HFFc6 (cell line): ENCODE measurements around the gene ST7L. TPM values are rescaled to one million over a fixed set of nuclear protein-coding genes. Genes with fewer than 3 reads are reported as not detected.
A peak's percentile ranks its signal among the peaks of the same experiment; 100 is the strongest.

Experiments
- DNase-seq: peaks from one replicate; pipeline ENCODE4 v3.0.0-alpha.2; 2018
- H3K27ac Mint-ChIP-seq: 2 replicates; pipeline ENCODE4 v1.8.0; 2020; ENCODE audit warnings: mild to moderate bottlenecking, mixed read lengths
- H3K27me3 Mint-ChIP-seq: 2 replicates; pipeline ENCODE4 v1.8.0; 2021; ENCODE audit warnings: mild to moderate bottlenecking, moderate library complexity, mixed read lengths; ENCODE audit not compliant: insufficient read depth
- H3K36me3 Mint-ChIP-seq: 2 replicates; pipeline ENCODE4 v1.8.0; 2021; ENCODE audit warnings: low read depth, mixed read lengths
- H3K4me1 Mint-ChIP-seq: 2 replicates; pipeline ENCODE4 v1.8.0; 2020; ENCODE audit warnings: low read depth, mixed read lengths
- H3K4me3 Mint-ChIP-seq: 2 replicates; pipeline ENCODE4 v1.8.0; 2020; ENCODE audit warnings: mild to moderate bottlenecking, moderate library complexity, mixed read lengths
- H3K9me3 Mint-ChIP-seq: 2 replicates; pipeline ENCODE4 v1.8.0; 2020; ENCODE audit warnings: mild to moderate bottlenecking, mixed read lengths
- total RNA-seq, 6 experiments: library from RNA; stranded (reverse); fragmentation: NEBNext Ultra II Directional; extraction: Animal tissue kit (Norgen Biotek cat#: 25700); gene quantifications; 2 replicates in 1 of 6; 3 replicates in 5 of 6; pipeline ENCODE4 v1.2.3, GENCODE V29; 2021
- TF ChIP-seq, protein P1 (sequence below): fragments of 200-600 bp; sonication (generic); IDR thresholded peaks from 2 replicates; pipeline ENCODE4 v1.5.0; 2021; ENCODE audit warnings: antibody characterized with exemption, mild to moderate bottlenecking

Gene ST7L
- total RNA-seq, 6 experiments from 2014 or later, result 20.2 to 24.5 (median 23.7) TPM

DNA sequence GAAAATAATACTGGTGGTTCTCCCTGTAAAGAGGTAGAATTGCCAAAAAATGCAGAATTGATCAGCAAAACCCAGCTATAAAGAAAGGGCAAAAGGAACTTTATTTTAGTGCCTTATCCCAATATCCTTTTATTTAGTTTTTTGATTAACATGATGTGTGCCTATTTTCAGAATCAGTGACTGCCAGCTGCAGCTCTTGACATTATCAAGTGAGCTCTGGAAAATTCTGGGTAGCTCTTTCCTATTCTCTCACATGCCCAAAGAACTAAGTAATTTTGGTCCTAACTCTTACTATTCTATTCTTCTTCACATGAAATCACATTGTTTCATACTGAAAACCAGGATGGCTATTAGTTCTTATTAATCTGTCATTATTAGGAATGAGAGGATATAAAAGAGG is 88.1 kb downstream of the ST7L start:
- H3K27ac Mint-ChIP-seq, result no peak overlapping the region
- H3K4me1 Mint-ChIP-seq, result peaks cover 90% of the 10 kb centered on the region
- H3K27me3 Mint-ChIP-seq, result no peaks in the 10 kb centered on the region; the same call in 1 of the 2 replicates
- TF ChIP-seq, protein P1, sequence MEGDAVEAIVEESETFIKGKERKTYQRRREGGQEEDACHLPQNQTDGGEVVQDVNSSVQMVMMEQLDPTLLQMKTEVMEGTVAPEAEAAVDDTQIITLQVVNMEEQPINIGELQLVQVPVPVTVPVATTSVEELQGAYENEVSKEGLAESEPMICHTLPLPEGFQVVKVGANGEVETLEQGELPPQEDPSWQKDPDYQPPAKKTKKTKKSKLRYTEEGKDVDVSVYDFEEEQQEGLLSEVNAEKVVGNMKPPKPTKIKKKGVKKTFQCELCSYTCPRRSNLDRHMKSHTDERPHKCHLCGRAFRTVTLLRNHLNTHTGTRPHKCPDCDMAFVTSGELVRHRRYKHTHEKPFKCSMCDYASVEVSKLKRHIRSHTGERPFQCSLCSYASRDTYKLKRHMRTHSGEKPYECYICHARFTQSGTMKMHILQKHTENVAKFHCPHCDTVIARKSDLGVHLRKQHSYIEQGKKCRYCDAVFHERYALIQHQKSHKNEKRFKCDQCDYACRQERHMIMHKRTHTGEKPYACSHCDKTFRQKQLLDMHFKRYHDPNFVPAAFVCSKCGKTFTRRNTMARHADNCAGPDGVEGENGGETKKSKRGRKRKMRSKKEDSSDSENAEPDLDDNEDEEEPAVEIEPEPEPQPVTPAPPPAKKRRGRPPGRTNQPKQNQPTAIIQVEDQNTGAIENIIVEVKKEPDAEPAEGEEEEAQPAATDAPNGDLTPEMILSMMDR, result no peak
- no peak overlapping the region for H3K4me3 Mint-ChIP-seq
- peaks cover 29% of the 10 kb centered on the region for H3K36me3 Mint-ChIP-seq
- DNase-seq, result no peak
- no peaks in the 10 kb centered on the region; the same call in 1 of the 2 replicates for H3K9me3 Mint-ChIP-seq

- Mint-ChIP-seq H3K4me3 (no peak overlapping the region), H3K27me3 (no peaks in the 10 kb centered on the region; the same call in 1 of the 2 replicates), H3K4me1 (peaks cover 100% of the 10 kb centered on the region), H3K36me3 (peaks cover 28% of the 10 kb centered on the region), H3K27ac (peak overlapping the region; percentile 76), H3K9me3 (no peaks in the 10 kb centered on the region; the same call in 1 of the 2 replicates)
- TF ChIP-seq, protein P1, result no peak
- DNase-seq, result no peak
Observed at GRCh38 chr1:112529301-112529700, 89.6 kb downstream of the ST7L start.

DNA sequence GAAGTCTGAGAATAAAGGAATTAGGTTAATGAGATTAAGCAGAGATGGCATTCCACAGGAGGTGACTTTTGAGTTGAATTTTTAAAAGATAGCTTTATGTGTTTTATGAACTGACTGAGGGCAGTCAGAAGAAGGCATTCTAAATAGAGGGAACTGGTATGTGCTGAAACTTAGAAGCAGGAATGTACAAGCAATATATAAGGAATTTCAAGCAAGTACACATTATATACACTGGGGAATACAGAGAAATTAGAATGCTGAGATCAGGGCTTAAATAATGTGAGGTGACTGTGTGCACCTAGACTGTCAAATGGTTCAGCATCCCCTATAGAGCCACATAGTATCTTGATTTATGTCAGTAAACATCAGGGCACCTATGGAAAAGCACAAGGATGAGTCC is 90.9 kb downstream of the ST7L start:
- Mint-ChIP-seq H3K4me1 (peaks cover 100% of the 10 kb centered on the region), H3K9me3 (no peaks in the 10 kb centered on the region), H3K4me3 (peak overlapping the region; percentile 51), H3K36me3 (peaks cover 21% of the 10 kb centered on the region), H3K27me3 (no peaks in the 10 kb centered on the region), H3K27ac (peak overlapping the region; percentile 76)
- TF ChIP-seq, protein P1, result no peak
- DNase-seq, result no peak

GRCh38 chr1:112527266-112528010 is 91.5 kb downstream of the ST7L start:
- Mint-ChIP-seq H3K4me1 (peaks cover 100% of the 10 kb centered on the region), H3K4me3 (peak overlapping the region; percentile 51), H3K27ac (peak overlapping the region; percentile 76), H3K9me3 (no peaks in the 10 kb centered on the region), H3K27me3 (peaks cover 2% of the 10 kb centered on the region; the same call in 1 of the 2 replicates), H3K36me3 (peaks cover 22% of the 10 kb centered on the region)
- TF ChIP-seq, protein P1, result no peak
- DNase-seq, result peak; percentile 29

DNA sequence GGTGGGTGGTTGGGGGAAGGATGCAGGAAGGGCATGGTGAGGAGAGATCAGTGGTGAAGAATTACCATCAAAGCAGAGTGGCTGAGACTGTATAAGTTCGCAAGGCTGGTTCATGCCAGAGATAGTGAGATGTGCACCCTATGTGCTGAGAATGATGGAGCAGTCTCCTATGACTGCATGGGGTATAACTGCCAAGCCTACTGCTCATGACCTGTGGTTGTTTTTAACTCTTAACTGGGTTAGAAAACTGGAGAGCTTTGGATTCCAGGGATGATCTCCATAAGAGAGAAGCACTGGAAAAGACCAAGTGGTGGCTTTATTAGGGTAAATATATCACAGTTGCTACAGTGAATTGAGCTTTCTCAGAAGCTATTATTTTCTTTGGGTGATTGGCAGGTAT is 94.0 kb downstream of the ST7L start:
- Mint-ChIP-seq H3K36me3 (peaks cover 29% of the 10 kb centered on the region), H3K9me3 (no peaks in the 10 kb centered on the region), H3K27me3 (peaks cover 3% of the 10 kb centered on the region; the same call in 1 of the 2 replicates), H3K4me1 (peaks cover 98% of the 10 kb centered on the region), H3K4me3 (0 out of 2 replicates have a peak overlapping the region, but pooled peaks have one; percentile 3), H3K27ac (peak overlapping the region; percentile 85)
- TF ChIP-seq, protein P1, result no peak
- DNase-seq, result no peak
